Mucosa of rectum (tissue), 2 donors: Measurements from ENCODE around the gene NELL1.

Experiments
- H3K27ac ChIP-seq, 2 donors: one replicate each; pipeline ENCODE4 v1.7.0; 2013; ENCODE audit warnings: inconsistent platforms in 2 of 2, low read depth in 2 of 2, low read length in 2 of 2
- H3K27me3 ChIP-seq, 2 donors: one replicate each; pipeline ENCODE4 v1.7.0; 2013; ENCODE audit warnings: low read length in 2 of 2; ENCODE audit not compliant: control insufficient read depth in 2 of 2, insufficient read depth in 2 of 2
- H3K36me3 ChIP-seq, 2 donors: one replicate each; pipeline ENCODE4 v1.7.0; 2013; ENCODE audit warnings: low read length in 2 of 2; ENCODE audit not compliant: control insufficient read depth in 2 of 2, insufficient read depth in 2 of 2
- H3K4me1 ChIP-seq, 2 donors: one replicate each; pipeline ENCODE4 v1.7.0; 2013; ENCODE audit warnings: low read length in 2 of 2, mild to moderate bottlenecking in 1 of 2; ENCODE audit not compliant: control insufficient read depth in 2 of 2, insufficient read depth in 2 of 2
- H3K4me3 ChIP-seq, 2 donors: one replicate each; pipeline ENCODE4 v1.7.0; 2013; ENCODE audit warnings: low read length in 2 of 2
- H3K9ac ChIP-seq, 2 donors: one replicate each; pipeline ENCODE4 v1.7.0; 2013; ENCODE audit warnings: low read length in 2 of 2, low read depth in 1 of 2, mild to moderate bottlenecking in 1 of 2
- H3K9me3 ChIP-seq, 2 donors: one replicate each; pipeline ENCODE4 v1.7.0; 2013; ENCODE audit warnings: low read length in 2 of 2; ENCODE audit not compliant: control insufficient read depth in 2 of 2
- donor health status: healthy.
- donor health status: Normal muscosa, but diverticular disease.

The NELL1 gene

DNA sequence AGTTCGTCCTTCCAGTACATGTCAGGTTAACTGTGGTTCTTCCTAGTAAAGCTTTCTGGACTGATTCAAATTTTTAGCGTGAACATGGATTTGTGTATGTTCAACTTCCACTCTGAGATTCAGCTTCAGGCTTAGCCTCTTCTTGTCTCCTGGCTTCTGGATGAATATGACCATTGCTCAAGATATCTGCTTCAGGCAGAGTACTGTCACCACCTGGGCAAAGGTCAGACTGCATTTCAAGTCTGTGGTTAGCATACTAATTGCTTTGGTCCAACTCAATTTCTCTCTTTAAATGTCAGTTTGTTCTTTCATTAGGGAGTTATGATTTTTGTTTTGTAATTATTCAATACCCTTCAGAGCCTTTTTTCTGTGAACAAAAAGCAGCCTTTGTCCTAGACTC, 440.0 kb downstream of the NELL1 start:
- Histone ChIP-seq H3K4me3 (no peak overlapping the region), H3K27ac (no peak overlapping the region), H3K27me3 (no peaks in the 10 kb centered on the region), H3K9ac (no peak overlapping the region), H3K9me3 (no peaks in the 10 kb centered on the region), H3K4me1 (no peaks in the 10 kb centered on the region), H3K36me3 (no peaks in the 10 kb centered on the region)

DNA sequence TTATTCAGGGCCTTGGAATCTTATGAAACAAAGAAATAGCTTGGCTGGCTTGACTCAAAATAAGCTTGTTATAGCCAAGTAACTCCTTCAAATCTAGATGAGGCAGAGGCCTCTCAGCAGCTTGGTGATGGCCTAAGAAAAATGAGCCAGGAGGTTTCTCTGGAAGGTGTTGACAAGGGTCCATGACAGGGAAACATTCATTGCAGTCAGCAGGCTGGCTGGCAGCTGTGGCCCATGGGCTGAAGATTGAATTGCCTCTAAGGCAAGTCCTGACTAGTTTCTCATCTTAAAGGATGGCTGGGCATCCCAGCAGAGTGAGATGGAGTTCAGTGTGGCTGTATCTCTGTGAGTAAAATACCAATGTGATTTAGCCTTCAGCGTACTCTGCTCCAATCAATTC, 441.0 kb downstream of the NELL1 start:
- H3K27me3 ChIP-seq: no peaks in the 10 kb centered on the region
- no peak overlapping the region for H3K27ac ChIP-seq
- no peaks in the 10 kb centered on the region for H3K36me3 ChIP-seq

DNA sequence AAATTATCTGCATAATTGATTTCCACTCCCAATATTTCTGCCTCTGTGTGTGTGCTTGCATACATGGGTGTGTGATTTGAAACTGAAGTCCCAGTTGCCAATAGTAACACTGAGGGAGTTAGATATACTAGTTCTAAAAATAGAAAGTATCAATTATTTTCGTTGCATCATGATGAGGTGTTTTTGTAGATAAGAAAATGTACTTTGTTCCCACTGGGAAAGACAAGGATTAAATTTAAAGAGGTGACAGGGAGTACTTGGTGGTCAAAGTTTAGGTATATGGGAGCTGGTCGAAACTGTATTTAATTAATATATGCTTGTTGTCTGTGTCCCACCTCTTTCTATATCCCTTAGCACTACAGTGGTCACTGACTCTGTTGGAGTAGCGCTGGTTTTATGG, 444.5 kb downstream of the NELL1 start:
- Histone ChIP-seq H3K27ac (no peak overlapping the region), H3K9ac (no peak overlapping the region), H3K4me3 (no peak overlapping the region), H3K4me1 (no peaks in the 10 kb centered on the region), H3K9me3 (no peaks in the 10 kb centered on the region), H3K36me3 (no peaks in the 10 kb centered on the region), H3K27me3 (no peaks in the 10 kb centered on the region)

More for the DNA sequence above, 441.0 kb downstream of the NELL1 start:
- H3K4me3 ChIP-seq: no peak overlapping the region
- H3K9me3 ChIP-seq: no peaks in the 10 kb centered on the region
- H3K4me1 ChIP-seq: no peaks in the 10 kb centered on the region
- no peak overlapping the region for H3K9ac ChIP-seq

DNA sequence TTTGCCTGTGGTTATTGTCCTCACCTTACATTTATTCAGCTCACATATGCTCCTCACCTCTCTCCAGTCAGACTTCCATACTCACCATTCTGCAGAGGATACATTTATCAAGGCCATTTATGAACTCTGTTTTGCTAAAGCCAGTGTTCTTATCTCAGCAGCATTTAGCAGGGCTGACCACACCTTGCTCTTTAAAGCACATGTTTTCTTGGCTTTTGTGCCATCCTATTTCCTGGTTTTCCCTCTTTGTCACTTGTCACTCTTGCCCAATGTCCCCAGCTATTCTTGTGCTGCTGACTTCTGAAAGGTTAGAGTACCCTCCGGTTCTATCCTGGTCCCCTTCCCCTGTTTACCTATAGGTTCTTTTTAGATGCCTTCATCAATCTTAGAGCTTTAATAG, 446.6 kb downstream of the NELL1 start:
- H3K27me3 ChIP-seq: no peaks in the 10 kb centered on the region
- no peak overlapping the region for H3K9ac ChIP-seq
- no peaks in the 10 kb centered on the region for H3K4me1 ChIP-seq
- no peak overlapping the region for H3K27ac ChIP-seq
- H3K4me3 ChIP-seq: no peak overlapping the region
- no peaks in the 10 kb centered on the region for H3K9me3 ChIP-seq
- no peaks in the 10 kb centered on the region for H3K36me3 ChIP-seq

DNA sequence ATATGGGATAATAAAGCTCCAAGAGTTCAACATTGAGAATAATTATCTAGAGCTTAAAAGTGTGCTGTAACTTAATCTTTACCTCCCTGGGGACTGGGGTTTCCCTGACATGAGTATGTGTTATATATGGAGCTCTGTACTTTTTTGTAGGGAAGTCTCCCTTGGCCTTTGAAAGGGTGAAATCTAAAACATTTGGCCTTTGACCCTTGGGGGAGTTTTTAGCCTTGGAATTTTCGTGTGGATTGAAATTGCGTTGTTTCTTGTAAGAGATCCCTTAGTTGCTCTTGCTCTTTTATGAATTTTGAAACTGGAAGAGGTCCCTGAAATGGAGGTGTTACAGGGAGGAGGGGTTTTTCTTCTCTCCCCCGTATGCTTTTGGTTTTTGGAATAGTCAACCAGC, 450.0 kb downstream of the NELL1 start:
- no peaks in the 10 kb centered on the region for H3K36me3 ChIP-seq
- H3K27me3 ChIP-seq: no peaks in the 10 kb centered on the region
- no peaks in the 10 kb centered on the region for H3K4me1 ChIP-seq
- H3K4me3 ChIP-seq: no peak overlapping the region
- H3K9me3 ChIP-seq: no peaks in the 10 kb centered on the region
- no peak overlapping the region for H3K9ac ChIP-seq
- no peak overlapping the region for H3K27ac ChIP-seq

DNA sequence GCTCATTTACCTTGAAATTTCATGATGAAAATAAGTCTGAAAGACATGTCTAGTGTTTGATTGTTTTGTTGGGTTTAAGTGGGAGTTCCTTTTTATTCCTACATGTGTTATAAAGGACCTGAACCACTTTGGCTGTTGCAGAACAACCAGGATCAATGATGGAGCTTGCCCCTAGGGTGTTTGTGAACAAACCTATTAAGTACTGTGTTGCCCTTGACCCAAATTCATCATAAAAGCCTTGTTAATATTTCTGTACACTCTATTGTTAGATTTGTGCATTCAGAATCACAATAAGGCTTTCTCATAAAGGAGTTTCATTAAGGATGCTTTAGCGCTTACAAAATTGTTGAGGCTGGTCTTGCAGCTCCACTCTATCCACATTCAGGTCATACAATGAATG, 452.6 kb downstream of the NELL1 start:
- Histone ChIP-seq H3K27me3 (no peaks in the 10 kb centered on the region), H3K9ac (no peak overlapping the region), H3K9me3 (no peaks in the 10 kb centered on the region), H3K4me1 (no peaks in the 10 kb centered on the region), H3K4me3 (no peak overlapping the region), H3K36me3 (no peaks in the 10 kb centered on the region), H3K27ac (no peak overlapping the region)

DNA sequence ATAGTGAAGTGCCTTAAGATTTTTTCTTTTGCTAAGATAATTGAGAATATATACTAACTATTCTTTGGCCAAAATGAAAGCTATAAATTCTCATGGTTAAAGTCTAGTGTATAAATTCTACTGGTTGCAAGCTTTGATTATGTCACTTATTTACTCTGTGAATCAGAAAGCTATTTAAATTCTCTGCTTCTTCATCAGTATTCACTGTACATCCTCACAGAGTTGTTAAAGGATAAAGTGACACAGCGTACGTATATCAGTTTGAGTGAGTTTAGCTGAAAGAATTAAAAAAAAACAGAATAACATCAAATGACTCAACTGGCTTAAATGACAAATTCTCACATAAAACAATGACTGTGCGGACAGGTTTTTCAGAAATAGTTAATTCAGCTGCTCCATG, 453.1 kb downstream of the NELL1 start:
- Histone ChIP-seq H3K4me3 (no peak overlapping the region), H3K4me1 (no peaks in the 10 kb centered on the region), H3K27ac (no peak overlapping the region), H3K9ac (no peak overlapping the region), H3K36me3 (no peaks in the 10 kb centered on the region), H3K27me3 (no peaks in the 10 kb centered on the region), H3K9me3 (no peaks in the 10 kb centered on the region)

DNA sequence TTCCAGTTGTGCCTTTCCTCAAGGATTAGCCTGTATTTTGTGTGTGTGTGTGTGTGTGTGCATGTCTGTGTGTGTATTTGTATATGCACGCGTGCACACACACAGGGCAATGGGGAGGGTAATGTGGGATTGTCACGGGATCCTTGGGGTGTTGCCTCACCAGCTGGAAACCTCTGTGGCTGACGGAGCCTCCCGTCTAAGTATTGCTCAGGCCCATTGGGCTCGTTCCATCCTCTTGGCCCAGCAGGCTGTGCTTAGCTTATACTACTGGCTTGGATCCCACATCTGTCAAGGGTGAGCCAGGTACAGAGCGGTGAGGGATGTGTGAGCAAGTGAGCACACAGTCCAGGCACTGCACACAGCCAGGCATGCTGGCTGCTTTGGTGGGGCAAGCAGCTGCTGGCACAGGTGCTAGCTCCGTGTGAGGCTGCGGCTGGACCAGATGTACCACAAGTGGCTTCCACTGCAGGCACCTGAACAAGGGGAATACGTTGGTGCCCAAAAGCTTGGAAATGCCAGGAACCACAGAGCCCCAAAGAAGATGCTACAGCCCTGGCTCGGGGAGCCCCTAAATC, 462.8 kb downstream of the NELL1 start:
- no peak overlapping the region for H3K27ac ChIP-seq
- H3K9me3 ChIP-seq: no peaks in the 10 kb centered on the region
- H3K27me3 ChIP-seq: no peaks in the 10 kb centered on the region
- no peaks in the 10 kb centered on the region for H3K4me1 ChIP-seq
- H3K36me3 ChIP-seq: no peaks in the 10 kb centered on the region
- no peak overlapping the region for H3K4me3 ChIP-seq
- H3K9ac ChIP-seq: no peak overlapping the region

DNA sequence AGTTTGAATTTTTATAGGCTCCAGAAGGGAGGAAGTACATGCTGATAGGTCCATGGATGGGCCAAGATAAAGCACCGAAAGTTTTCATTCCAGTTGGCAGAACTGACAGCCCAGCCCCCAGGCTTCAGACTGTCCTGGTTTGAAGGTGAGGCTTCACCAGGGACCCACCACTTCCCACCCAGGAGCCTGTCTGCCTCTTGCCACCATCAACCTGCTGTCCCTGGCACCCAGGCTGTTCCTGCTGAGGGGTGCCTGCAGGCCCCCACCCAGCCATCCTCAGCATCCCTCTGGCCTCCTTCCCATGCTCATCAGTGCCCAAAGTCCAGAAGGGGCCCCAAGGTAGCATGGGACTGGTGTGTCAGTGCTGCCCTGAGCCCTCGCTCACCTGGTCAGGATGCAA, 463.9 kb downstream of the NELL1 start:
- no peaks in the 10 kb centered on the region for H3K4me1 ChIP-seq
- H3K4me3 ChIP-seq: no peak overlapping the region
- H3K9ac ChIP-seq: no peak overlapping the region

DNA sequence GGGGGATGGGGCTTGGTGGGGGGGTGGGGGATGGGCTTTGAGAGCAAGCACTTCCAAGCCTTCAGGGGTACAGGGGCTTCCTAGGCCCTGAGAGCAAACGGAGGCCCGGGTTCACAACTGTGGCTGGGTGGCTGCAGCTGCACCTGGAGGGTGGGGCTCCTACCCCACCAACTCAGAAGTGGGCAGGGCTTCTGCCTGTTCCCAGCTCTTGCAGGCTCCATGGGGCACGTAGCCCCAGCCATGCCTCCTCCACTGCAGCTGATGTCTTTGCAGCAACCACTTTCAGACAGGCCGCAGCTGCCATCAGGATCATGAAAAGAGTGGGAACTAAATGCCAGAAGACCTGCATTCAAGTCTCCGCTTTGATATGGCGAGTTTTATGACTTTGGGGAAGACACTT, 464.3 kb downstream of the NELL1 start:
- Histone ChIP-seq H3K9me3 (no peaks in the 10 kb centered on the region), H3K4me1 (no peaks in the 10 kb centered on the region)

More for the DNA sequence above, 463.9 kb downstream of the NELL1 start:
- Histone ChIP-seq H3K27me3 (no peaks in the 10 kb centered on the region), H3K9me3 (no peaks in the 10 kb centered on the region), H3K27ac (no peak overlapping the region), H3K36me3 (no peaks in the 10 kb centered on the region)

DNA sequence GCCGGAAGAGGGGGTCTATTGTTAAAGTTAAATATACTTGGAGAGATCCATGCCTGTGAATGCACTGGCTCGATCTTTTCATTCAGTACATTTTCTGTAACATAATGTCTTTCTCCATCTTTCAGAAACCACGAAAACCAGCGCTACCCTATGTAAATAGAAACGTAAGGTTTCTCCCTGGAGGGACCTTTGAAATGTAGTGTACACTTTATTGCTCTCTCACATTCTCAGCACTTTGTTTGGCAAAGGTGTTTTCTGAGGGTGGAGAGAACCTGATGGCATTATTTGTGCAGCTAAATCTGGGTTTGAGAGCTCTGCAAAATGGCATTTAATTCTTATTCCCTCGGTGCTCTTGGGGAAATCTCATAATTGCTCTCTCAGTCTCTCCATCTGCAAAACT, 468.4 kb downstream of the NELL1 start:
- Histone ChIP-seq H3K9me3 (no peaks in the 10 kb centered on the region), H3K9ac (no peak overlapping the region), H3K27ac (no peak overlapping the region), H3K4me3 (no peak overlapping the region), H3K36me3 (no peaks in the 10 kb centered on the region), H3K27me3 (no peaks in the 10 kb centered on the region), H3K4me1 (no peaks in the 10 kb centered on the region)

More for the DNA sequence above, 464.3 kb downstream of the NELL1 start:
- Histone ChIP-seq H3K9ac (no peak overlapping the region), H3K4me3 (no peak overlapping the region), H3K36me3 (no peaks in the 10 kb centered on the region), H3K27me3 (no peaks in the 10 kb centered on the region), H3K27ac (no peak overlapping the region)
